T-helper 1 cell (primary cell): ENCODE measurements around the gene TREX2.

Experiments used
- DNase-seq, 5 donors: peaks; one replicate each; pipeline ENCODE4 v3.0.0-alpha.2; 2012 to 2020

Gene TREX2

GRCh38 chrX:153475751-153476281, 30.0 kb upstream of the TREX2 start:
- DNase-seq = no peak

- DNase-seq = no peak
These were observed 29.4 kb upstream of the TREX2 start for GRCh38 chrX:153475271-153475670.

- peak; percentile 8 to 51 (median 21) for DNase-seq
These were observed 28.9 kb upstream of the TREX2 start for GRCh38 chrX:153474718-153475117.

- no peak for DNase-seq
These were observed 28.4 kb upstream of the TREX2 start for GRCh38 chrX:153474266-153474665.

- DNase-seq = no peak
These were observed 27.3 kb upstream of the TREX2 start for GRCh38 chrX:153473126-153473525.

GRCh38 chrX:153471663-153472280, 25.9 kb upstream of the TREX2 start:
- no peak for DNase-seq

- DNase-seq = peak; percentile 80 to 95 (median 83)
These were observed 24.8 kb upstream of the TREX2 start, which contains the start of gene HAUS7 for GRCh38 chrX:153470411-153471363. HAUS7 (minus strand) TSS chrX:153470576; CDS start chrX:153470557, 19 bp downstream.

- peak in 1 of 5 donors; percentile 8 for DNase-seq
These were observed 24.1 kb upstream of the TREX2 start for GRCh38 chrX:153469811-153470410.

GRCh38 chrX:153468008-153468580, 22.2 kb upstream of the TREX2 start:
- DNase-seq = no peak

- DNase-seq = no peak
These were observed 20.0 kb upstream of the TREX2 start for GRCh38 chrX:153465691-153466380.

GRCh38 chrX:153464116-153464515, 18.3 kb upstream of the TREX2 start:
- no peak for DNase-seq

- DNase-seq = no peak
These were observed 17.7 kb upstream of the TREX2 start for GRCh38 chrX:153463556-153463955.

- DNase-seq = no peak
These were observed 17.2 kb upstream of the TREX2 start for GRCh38 chrX:153463031-153463430.

GRCh38 chrX:153462291-153462690, 16.4 kb upstream of the TREX2 start:
- no peak for DNase-seq

GRCh38 chrX:153460826-153461225, 15.0 kb upstream of the TREX2 start:
- DNase-seq = peak in 3 of 5 donors; percentile 10 to 38 (median 21)

- DNase-seq = no peak
These were observed 14.1 kb upstream of the TREX2 start for GRCh38 chrX:153459986-153460385.

- DNase-seq = no peak
These were observed 12.6 kb upstream of the TREX2 start for GRCh38 chrX:153458476-153458875.

- no peak for DNase-seq
These were observed 12.1 kb upstream of the TREX2 start for GRCh38 chrX:153457827-153458466.

- DNase-seq = no peak
These were observed 11.4 kb upstream of the TREX2 start for GRCh38 chrX:153457136-153457825.

GRCh38 chrX:153456704-153457103, 10.8 kb upstream of the TREX2 start:
- DNase-seq = no peak

- no peak for DNase-seq
These were observed 10.3 kb upstream of the TREX2 start for GRCh38 chrX:153456161-153456560.
